SHP77 (cell line): ENCODE data around the gene FGF3.

Source experiments
- DNase-seq, 2 experiments: peaks; one replicate each; lab custom pipeline; 2025; lab: John Stamatoyannopoulos, UW

FGF3 gene

DNA sequence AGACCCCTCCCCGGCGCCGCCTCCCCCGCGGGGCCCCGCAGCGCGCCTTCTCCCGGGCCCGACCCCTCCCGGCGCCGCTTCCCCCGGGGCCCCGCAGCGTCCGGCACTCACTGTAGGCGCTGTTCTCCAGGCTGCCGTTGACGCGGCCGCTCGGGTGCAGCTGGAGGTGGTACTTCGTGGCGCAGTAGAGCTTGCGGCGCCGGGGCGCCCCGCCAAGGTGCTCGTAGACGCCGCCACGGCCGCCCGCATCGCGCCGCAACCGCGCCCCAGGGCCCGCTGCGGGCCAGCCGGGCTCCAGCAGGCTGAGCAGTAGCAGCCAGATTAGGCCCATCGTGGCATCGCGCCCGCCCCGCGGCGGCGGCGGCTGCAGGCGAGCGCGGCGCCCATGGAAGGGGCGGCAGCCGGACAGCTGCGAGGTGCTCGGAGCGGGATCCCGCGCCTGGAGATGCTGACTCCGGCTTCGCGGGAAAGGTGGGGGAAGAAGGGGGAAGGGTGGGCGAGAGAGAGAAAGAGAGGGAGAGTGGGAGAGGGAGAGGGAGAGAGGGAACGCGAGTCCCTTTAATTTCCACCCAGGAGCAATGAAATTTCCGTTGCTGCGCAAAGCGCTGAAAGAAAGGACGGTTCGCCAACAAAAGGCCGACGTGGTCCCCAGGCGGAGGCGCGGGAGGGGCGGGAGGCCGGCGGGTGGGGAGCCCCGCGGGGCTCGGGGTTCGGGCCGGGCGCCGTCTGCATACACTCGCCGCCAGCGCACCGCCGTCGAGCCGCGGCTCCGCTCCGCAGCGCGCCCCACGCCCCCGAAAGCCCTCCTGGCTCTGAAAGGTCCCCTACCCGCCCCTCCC is at the start of gene FGF3:
Gene FGF3 (minus strand): TSS at position 814 of the 839 bp plus-strand sequence. CDS start 483 bp downstream, at position 331.
- no peak for DNase-seq

DNA sequence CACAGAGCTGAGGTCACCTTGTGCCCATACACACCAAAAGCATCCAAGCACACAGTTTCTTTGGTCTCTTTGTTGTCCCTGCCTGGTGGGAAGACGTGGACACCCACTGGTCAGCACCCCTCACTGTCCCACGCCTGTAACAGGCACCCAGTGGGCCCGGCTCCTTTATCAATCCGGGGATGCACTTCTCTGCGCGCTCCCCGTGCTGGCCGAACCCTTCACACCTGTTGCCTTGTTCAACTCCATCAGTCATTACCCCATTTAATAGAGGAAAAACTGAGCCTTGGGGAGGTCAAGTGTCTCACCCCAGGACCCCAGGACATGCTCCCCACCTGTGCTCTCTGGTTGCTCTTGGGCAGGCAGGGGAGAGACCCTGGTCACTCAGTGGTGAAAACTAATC is 49.7 kb upstream of the FGF3 start:
- DNase-seq = no peak

DNA sequence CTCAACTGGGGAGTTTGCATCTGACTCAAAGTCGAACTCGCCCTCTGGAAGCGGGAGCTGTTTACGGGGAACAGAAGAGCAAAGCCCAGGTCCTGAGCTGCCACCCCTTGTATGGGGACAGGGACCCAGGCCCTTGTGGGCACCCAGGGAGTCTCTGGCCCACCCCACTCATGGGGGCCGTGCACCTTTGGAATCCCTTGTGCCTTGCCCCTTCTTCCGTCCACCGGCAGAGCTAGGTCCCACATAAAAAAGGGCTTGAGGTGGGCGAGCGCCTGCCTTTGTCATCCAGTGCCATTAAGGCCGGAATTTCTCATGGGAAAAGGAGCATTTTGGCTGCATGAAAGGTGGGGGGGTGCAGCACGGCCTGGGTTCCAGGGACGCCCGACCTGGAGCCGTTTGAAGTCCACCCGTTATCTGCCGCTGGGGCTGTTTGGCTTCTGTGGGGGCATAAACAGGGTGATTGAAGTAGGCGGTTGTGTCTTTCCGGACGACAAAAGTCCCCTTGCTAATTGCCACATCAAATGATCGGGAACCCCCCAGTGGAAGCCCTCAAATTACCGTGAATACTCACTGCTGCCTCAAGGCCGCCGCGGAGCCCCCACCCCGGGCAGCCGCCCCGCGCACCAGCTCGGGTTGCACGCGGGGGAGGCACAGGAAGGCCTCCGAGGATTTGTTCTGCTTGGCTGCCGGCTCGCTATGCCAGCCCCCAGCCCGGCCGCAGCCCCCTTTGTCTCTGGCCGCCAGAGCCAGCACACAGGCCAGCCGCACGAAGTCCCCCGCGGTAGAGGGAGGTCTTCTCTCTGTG is 49.0 kb upstream of the FGF3 start:
- no peak for DNase-seq

DNA sequence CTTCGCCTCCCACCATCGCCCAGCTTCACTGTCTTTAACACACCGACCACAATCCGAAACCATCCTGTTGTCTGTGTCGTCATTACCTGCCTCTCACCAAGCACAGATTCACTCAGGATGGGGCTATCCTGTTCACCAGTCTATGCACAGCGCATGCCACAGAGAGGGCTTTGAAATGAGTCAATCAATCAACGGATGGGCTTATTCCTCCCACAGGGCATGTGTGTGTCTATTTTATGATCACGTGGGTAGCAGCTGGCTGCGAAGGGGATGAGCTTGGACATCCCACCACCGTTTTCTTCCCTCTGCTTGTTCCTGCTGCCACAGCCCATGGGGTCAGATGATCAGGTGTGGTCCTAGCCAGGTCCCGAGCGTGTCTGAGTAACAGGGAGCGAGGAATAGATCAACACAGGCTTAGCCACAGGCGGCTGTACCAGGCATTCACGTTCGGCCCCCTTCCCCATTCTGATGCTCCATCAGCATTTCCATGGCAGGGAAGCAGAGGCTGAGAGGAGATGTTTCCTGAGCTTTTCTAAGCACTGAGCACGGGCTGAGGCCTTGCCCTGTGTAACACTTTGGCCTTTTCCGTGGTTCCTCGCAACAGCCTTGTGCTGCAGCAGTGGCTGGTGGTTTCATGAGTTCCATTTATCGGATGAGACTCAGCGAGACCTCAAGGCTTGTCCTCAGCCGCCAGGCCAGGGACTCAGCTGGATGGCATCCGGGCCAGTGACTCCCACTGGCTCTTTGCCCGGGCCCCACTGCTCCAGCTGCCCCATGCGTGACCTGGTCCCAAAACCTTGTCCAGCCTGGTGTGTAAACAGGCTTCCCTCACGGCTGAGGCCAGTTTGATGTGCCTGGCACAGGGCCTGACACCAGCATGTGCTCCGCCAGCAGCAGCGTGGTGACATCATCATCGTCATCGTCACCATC is 48.1 kb upstream of the FGF3 start:
- peak; percentile 41 to 68 for DNase-seq

DNA sequence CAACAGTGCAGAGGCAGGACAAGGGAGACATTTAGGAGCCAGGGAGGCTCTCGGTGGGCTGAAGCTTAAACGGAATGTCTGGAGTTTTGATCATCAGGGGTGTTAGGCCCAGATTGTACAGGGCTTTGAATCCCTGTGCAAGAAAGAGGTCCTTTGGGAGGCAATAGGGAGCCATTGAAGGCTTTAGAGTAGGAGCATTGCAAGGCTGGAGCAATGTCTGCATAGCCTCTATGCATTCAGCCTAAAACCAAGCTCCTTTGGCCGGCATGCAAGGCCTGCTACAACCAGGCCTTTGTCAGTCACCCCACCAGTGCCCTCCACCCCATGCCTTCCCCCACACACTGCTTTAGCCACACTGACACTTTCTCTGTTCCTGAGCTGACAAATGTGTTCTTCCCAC is 47.4 kb upstream of the FGF3 start:
- DNase-seq = no peak

DNA sequence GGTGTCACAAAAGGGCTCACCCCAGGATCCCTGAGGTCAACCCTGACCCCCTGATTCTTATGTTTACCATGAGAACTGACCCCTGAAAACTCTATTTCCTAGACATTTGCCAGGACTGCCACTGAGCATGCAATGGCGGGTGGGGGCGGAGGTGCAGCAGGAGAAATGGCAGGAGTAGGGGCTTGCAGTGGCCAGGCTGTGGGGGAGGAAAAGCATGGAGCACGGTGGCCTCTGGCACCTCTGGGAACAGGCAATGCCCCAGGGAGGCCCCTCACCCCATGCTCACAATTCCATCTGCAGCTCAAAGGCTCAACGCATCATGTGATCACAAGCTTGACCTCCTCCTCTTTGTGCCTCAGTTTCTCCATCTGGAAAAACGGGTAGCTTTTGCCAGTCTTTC is 46.5 kb upstream of the FGF3 start:
- no peak for DNase-seq

DNA sequence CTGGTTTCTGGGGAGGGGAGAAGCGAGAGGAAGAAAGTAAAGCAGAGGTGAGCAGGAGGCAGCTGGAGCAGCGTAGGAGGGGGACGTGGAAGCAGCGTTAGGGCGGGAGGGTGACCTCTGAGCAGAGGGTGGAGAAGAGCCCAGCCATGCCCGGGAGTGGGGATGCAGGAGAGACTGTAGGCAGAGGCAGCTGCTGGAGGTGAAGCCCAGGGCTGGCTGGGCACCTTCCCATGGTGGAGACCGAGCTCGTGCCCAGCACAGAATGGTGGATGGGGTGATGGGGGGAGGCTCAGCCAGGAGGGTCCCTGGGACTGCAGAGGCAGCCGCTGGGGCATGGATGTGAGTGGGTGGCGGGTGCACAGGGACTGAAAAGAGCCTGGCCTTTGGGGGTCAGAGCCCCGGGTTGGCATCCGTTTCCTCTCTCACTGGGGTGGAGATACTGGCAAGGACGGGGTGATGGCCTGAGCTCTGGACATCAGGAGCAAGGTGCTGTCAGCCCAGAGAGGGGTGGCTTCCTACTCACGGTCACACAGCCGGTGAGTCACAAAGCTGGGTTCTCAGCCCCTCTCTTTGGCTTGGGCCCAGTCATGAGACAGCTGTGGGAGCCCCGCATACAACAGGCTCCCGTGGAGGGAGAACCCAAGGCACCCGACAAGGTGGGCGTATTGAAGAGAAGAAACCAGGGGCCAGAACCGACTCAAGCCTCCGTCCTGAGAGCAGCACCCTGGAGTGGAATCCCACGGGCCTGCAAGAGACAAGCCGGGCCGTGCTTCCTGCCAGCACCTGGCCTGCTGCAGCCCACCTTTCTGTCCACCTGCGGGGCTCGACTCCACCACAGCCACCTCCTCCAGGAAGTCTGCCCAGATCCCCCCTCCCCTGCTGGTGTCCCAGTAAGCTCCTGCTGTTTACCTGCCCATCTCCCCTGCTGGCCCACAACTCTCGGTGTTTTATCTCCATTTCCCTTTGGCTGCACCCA is 45.8 kb upstream of the FGF3 start:
- DNase-seq = no peak

DNA sequence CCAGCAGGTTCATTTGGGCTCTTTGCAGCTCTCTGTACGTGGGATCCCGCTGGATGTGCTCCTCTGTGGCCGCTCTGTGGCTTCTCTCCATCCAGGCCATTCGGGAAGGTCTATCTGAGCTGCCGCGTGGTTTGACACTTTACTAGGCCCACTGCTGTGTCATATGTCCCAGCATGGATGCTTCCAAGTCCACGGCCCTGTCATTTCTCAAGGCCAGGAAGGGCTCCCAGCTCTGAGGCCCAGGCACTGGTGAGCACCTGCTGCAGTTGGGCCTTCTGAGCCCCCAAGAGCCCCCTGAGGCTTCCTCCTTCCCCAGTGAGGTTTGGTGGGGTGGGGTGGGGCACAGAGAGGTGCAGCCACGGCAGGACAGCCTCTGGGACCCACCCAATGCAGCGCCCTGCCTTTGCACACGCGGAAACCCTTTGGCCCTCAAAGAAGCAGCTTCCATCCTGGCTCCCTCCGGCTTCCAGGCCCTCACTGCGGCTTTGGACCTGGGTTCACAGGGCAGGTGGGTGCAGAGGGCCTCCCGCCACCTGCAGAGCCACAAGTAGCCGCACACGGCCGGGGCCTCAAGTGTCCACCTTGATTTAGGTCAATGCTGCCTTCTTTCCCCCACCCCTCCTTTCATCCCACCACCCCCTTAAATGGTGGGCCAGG is 44.5 kb upstream of the FGF3 start:
- no peak for DNase-seq

DNA sequence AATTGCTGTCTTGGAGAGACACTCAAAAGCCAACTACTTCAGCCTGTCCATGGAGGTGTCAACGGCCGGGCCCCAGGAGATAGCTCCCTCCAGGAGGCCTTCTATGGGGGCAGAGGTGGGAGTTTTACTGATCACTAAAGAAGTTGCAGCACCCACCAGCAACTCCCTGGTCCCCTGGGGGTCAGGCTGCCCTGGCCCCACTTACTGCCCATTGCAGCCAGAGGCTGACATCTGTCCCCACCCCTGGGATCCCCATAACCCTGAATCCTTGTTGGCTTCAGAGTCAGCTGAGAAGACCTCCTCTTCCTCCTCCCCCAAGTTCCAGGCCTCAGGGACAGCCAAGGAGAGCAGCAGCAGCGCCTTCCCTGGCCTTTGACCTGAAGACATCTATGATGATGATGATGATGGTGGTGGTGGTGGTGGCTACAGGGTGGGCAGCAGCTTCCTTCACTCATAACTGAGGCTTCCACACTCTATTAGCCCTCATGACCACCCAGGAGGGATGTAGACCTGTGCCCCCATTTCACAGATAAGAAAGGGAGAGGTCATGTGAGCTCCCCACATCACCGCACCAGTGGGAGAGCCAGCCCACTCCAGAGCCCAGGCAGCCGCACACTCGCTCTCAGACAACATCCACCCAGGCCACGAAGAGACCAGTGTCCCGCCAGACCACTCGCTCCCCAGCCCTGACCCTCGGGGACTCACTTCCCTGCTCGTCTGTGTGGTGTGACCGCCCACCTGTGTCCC is 43.8 kb upstream of the FGF3 start:
- no peak for DNase-seq

DNA sequence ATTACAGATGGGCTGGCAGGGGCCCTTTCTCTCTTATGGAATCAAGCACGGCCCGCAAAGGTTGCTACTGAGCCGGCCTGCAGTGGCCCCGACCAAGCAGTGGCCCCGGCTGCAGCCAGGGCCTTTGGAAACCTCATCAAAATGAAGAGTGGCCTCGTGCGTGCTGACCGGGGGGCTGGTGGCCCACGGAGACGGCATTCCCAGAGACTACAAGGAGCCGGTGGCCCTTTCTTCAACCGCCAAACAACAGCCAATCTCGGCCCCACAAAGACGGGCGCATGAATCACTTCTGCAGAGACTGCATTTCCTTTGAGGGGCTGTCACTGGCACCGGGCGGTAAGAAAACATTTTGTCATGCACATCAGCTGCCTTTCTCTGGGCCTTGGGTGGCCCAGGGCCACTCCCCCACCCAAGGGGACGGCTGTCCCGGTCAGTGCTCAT is 43.1 kb upstream of the FGF3 start:
- DNase-seq = no peak

DNA sequence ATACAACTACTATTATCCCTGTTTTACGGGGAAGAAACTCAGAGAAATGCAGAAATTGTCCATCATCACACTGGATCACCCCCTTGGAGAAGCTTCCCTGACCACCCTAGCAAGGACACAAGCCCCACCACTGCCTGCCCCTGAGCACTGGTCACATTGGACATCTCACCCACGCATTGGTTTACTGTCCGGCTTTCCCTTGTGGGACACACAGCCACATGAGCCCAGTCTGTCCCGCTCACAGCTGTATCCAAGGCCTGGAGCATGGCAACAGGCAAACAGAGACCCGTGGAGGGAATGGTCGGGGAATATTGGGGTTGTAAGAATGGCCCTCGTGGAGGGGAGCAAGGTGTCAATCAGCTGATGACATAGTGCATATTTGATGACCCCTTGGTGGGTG is 42.7 kb upstream of the FGF3 start:
- no peak for DNase-seq

DNA sequence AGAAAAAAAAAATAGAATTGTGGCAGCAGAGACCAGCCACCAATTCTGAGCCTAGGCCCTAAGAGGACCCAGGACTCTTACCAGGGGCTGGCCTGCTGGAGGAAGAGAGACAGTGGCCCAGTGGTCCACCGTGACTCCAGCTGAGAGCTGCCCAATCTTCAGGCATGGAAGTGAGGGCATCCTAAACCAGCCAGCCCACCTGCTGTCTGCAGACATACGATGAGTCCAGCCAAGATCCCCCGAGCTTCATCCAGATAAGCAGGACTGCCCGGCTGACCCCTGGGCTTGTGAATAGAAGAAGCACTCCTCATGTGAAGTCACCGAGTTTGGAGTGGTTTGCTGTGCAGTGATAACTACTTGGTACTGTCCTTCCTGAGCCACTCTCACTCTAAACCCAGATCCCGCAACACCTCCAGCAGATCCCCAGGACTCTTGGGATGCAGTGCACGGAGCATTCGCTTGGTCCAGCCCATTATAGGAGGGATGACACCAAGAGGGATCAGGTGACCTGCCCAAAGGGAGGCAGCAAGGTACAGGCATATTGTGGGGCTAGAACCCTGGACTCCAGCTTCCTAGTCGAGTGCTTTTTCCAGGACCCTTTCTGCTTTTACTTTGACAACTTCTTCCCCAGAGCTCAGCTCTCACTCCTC is 41.7 kb upstream of the FGF3 start:
- no peak for DNase-seq

DNA sequence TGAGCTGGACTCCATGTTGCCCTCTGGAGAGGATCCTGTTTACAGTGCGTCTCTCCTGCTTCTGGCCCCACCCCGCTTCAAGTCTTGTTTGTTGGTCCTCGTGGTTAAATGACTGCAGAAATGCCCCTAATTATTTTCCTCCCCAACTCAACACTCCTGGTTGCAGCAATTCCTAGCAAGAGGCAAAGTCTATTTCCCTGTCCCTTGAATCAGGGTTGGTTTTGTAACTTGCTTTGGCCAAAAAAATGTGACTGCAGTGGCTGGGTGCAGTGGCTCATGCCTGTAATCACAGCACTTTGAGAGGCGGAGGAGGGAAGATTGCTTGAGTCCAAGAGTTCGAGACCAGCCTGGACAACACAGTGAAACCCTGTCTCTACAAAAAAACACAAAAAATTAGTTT is 41.0 kb upstream of the FGF3 start:
- no peak for DNase-seq

DNA sequence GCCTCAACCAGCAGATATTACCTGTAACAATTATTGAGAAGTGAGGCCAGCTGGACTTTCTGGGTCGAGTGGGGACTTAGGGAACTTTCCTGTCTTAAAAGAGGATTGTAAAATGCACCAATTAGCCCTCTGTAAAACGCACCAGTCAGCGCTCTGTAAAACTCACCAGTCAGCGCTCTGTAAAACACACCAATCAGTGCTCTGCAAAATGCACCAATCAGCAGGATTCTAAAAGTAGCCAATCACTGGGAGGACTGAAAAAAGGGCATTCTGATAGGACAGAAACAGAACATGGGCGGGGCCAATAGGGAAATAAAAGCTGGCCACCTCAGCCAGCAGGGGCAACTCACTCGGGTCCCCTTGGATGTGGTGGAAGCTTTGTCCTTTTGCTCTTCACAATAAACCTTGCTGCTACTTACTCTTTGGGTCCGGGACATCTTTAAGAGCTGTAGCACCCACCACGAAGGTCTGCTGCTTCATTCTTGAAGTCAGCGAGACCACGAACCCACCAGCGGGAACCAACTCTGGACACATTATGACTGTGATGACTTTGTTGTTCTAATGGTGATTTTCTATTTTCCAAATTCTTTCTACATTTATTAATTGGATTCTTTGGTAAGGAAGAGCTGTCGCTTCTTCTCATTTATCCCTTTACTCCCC is 40.2 kb upstream of the FGF3 start:
- no peak for DNase-seq

DNA sequence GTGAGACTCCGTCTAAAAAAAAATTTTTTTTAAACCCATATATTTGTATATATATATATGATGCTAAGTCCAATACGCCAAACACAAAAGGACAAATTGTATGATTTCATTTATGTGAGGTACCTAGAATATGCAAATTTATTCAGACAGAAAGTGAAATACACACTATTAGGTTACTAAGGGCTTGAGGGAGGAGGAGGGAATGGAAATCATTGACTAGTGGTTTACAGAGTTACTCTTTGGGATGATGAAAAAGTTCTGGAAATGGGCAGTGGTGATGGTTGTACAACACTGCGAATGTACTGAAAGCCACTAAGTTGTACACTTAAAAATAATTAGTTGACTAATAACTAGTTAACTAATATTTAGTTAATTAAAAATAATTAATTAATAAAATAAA is 36.2 kb upstream of the FGF3 start:
- DNase-seq = no peak

DNA sequence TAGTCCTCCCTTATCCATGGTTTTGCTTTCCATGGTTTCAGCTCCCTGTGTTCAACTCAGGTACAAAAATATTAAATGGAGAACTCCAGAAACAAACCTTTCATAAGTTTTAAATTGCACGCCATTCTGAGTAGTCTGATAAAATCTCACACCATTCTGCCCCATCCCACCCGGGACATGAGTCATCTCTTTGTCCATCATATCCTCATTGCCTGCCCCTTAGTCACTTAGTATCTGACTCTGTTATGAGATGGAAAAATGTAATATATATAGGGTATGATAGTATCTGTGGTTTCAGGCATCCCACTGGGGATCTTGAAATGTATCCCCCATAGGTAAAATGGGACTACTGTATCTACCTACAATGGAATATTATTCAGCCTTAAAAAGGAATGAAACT is 35.5 kb upstream of the FGF3 start:
- DNase-seq = no peak

DNA sequence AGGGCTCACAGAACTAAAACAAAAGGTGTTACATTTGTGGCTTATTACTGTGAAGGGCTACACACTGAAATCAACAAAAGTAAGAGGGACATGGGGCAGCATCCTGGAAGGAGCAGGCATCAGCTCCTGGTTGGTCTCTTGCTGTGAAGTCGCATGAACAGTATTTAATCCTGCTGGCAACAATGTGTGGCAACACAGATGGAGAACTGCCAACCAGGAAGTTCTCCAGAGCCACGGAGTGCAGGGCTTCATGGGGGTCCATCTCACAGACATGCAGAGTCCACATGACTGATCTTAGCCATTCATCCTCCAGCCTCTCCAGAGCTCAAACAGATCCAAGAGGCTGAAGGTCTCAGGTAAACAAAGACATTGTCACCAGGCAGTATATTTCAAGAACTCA is 32.8 kb upstream of the FGF3 start:
- DNase-seq = no peak

DNA sequence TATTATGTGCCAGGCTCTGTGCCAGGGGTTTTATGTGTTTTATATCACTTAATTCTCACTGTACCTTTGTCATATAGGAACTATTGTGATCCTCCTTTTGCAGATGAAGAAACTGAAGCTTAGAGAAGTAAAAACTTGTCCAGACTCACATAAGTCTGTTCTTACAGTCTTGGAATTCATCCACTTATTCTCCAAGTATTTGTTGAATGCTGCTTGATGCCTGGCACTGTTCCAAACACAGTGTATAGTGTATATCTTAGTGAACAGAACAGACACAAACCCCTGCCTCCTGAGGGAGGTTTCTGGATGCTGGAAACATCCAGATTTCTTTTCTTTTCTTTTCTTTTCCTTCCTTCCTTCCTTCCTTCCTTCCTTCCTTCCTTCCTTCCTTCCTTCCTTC is 29.0 kb upstream of the FGF3 start:
- no peak for DNase-seq

DNA sequence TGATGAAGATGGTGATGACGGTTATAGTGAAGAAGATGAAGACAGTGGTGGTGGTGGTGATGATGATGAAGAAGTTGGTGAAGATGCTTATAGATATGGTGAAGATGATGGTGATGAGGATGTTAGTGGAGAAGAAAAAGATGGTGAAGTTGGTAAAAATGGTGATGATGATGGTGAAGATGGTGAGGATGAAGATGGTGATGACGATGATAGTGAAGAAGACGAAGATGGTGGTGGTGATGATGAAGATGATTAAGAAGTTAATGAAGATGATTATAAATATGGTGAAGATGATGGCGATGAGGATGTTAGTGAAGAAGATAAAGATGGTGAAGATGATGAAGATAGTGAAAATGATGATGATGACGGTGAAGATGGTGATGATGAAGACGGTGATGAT is 25.2 kb upstream of the FGF3 start:
- DNase-seq = no peak
